ENCODE measurements around the gene OR7G1.
A peak's percentile ranks its signal among the peaks of the same experiment; 100 is the strongest.
"Not testable (repeated sequence)": the region's sequence is repeated elsewhere in the genome, so short reads cannot be mapped to it uniquely, and the experiment has no call there.

OR7G1 gene

GRCh38 chr19:9075064-9075949 lies 40.3 kb downstream of the OR7G1 start:
- peak; percentile 94 for DNase-seq

GRCh38 chr19:9073806-9074205 lies 41.8 kb downstream of the OR7G1 start:
- DNase-seq = no peak

- not testable (repeated sequence) for DNase-seq
Measured at GRCh38 chr19:9071720-9072119, 43.8 kb downstream of the OR7G1 start.

DNA sequence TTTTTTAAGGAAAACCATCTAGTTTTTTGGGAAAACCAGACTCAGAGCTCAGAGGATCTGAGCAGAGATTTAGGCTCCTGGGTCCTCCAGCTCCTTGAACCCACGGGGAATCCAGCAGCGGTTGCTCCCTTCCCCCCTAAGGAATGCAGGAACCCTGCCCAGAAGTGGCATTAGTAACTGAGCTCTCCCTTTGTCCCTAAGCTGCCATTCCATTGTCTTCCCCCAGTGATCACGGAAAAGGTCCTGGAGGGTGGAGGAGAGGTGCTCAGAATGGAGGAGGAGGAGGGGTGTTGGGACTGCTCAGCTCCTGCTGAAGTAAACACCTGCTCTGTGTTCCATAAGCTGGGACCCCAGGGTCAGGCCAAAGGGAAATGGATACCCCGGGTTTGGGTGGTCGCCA lies 45.5 kb downstream of the OR7G1 start:
- DNase-seq = no peak

GRCh38 chr19:9065457-9066014 lies 50.0 kb downstream of the OR7G1 start:
- DNase-seq = no peak

All from fibroblast of upper back skin (primary cell).